ENCODE measurements around the gene SACM1L. TPM values are rescaled to one million over a fixed set of nuclear protein-coding genes. Genes with fewer than 3 reads are reported as not detected.
A peak's percentile ranks its signal among the peaks of the same experiment; 100 is the strongest.

Gene SACM1L
- polyA plus RNA-seq, 3 donors = 50.8 to 78.4 (median 73.7) TPM

- DNase-seq = peak; percentile 17
Observed at GRCh38 chr3:45760878-45761711, 71.9 kb downstream of the SACM1L start.

GRCh38 chr3:45761831-45762230, 72.6 kb downstream of the SACM1L start:
- DNase-seq = no peak

- DNase-seq = no peak
Observed at GRCh38 chr3:45762647-45763302, 73.6 kb downstream of the SACM1L start.

GRCh38 chr3:45763303-45763675, 74.1 kb downstream of the SACM1L start:
- no peak for DNase-seq

- DNase-seq = no peak
Observed at GRCh38 chr3:45765266-45765851, 76.2 kb downstream of the SACM1L start.

GRCh38 chr3:45765958-45766357, 76.8 kb downstream of the SACM1L start:
- DNase-seq = no peak

GRCh38 chr3:45771166-45771775, 82.1 kb downstream of the SACM1L start:
- no peak for DNase-seq

- no peak for DNase-seq
Observed at GRCh38 chr3:45771831-45772230, 82.6 kb downstream of the SACM1L start.

- no peak for DNase-seq
Observed at GRCh38 chr3:45772341-45773035, 83.3 kb downstream of the SACM1L start.

GRCh38 chr3:45773072-45773471, 83.9 kb downstream of the SACM1L start:
- no peak for DNase-seq

- DNase-seq = no peak
Observed at GRCh38 chr3:45773714-45774449, 84.7 kb downstream of the SACM1L start.

- DNase-seq = no peak
Observed at GRCh38 chr3:45774581-45775521, 85.7 kb downstream of the SACM1L start.

GRCh38 chr3:45775571-45776300, 86.5 kb downstream of the SACM1L start:
- no peak for DNase-seq

GRCh38 chr3:45776301-45776595, 87.1 kb downstream of the SACM1L start:
- no peak for DNase-seq

- no peak for DNase-seq
Observed at GRCh38 chr3:45776611-45777010, 87.4 kb downstream of the SACM1L start.

GRCh38 chr3:45777111-45777745, 88.0 kb downstream of the SACM1L start:
- no peak for DNase-seq

GRCh38 chr3:45777746-45778386, 88.7 kb downstream of the SACM1L start:
- no peak for DNase-seq

GRCh38 chr3:45778761-45779201, 89.6 kb downstream of the SACM1L start:
- no peak for DNase-seq

Data from renal pelvis (tissue), 4 donors.